ENCODE results near the gene REPS2.

Gene REPS2

GRCh38 chrX:17082831-17083230 is 136.4 kb downstream of the REPS2 start:
- no peak for DNase-seq (ENCODE audit: low spot score)

GRCh38 chrX:17086317-17086716 is 139.9 kb downstream of the REPS2 start:
- no peak for DNase-seq (ENCODE audit: low spot score)

- DNase-seq (ENCODE audit: low spot score), result no peak
Measured at GRCh38 chrX:17095161-17095560, 148.7 kb downstream of the REPS2 start.

GRCh38 chrX:17098516-17099247 is 152.2 kb downstream of the REPS2 start:
- no peak for DNase-seq (ENCODE audit: low spot score)

- no peak for DNase-seq (ENCODE audit: low spot score)
Measured at GRCh38 chrX:17104433-17104832, 158.0 kb downstream of the REPS2 start.

- no peak for DNase-seq (ENCODE audit: low spot score)
Measured at GRCh38 chrX:17120816-17121215, 174.4 kb downstream of the REPS2 start.

GRCh38 chrX:17154001-17154400 is 207.5 kb downstream of the REPS2 start:
- no peak for DNase-seq (ENCODE audit: low spot score)

GRCh38 chrX:17160975-17161374 is 214.5 kb downstream of the REPS2 start:
- DNase-seq (ENCODE audit: low spot score), result no peak

- no peak for DNase-seq (ENCODE audit: low spot score)
Measured at GRCh38 chrX:17161991-17162390, 215.5 kb downstream of the REPS2 start.

GRCh38 chrX:17164079-17164478 is 217.6 kb downstream of the REPS2 start:
- DNase-seq (ENCODE audit: low spot score), result no peak

GRCh38 chrX:17164941-17165340 is 218.5 kb downstream of the REPS2 start:
- no peak for DNase-seq (ENCODE audit: low spot score)

- no peak for DNase-seq (ENCODE audit: low spot score)
Measured at GRCh38 chrX:17167915-17168314, 221.5 kb downstream of the REPS2 start.

GRCh38 chrX:17170973-17171372 is 224.5 kb downstream of the REPS2 start:
- DNase-seq (ENCODE audit: low spot score), result no peak

- DNase-seq (ENCODE audit: low spot score), result no peak
Measured at GRCh38 chrX:17174671-17175070, 228.2 kb downstream of the REPS2 start.

GRCh38 chrX:17182317-17182716 is 235.9 kb downstream of the REPS2 start:
- no peak for DNase-seq (ENCODE audit: low spot score)

GRCh38 chrX:17183566-17183965 is 237.1 kb downstream of the REPS2 start:
- DNase-seq (ENCODE audit: low spot score), result no peak

- DNase-seq (ENCODE audit: low spot score), result no peak
Measured at GRCh38 chrX:17185431-17185830, 239.0 kb downstream of the REPS2 start.

GRCh38 chrX:17187136-17187756 is 240.8 kb downstream of the REPS2 start:
- no peak for DNase-seq (ENCODE audit: low spot score)

- no peak for DNase-seq (ENCODE audit: low spot score)
Measured at GRCh38 chrX:17192106-17192505, 245.6 kb downstream of the REPS2 start.

All from AG08396 (cell line).